RCC 7860 (cell line): Measurements from ENCODE around the gene MAPRE2.

Experiments
- DNase-seq: peaks from one replicate; pipeline ENCODE4 v3.0.0-alpha.2; 2015; ENCODE audit warnings: low spot score
- FAIRE-seq: peaks from 2 replicates; lab custom pipeline; 2012; peaks lifted over from hg19 to GRCh38; lab: Jason Lieb, UNC

MAPRE2 gene

GRCh38 chr18:35174093-35174731 is 133.0 kb downstream of the MAPRE2 start:
- DNase-seq (no peak), FAIRE-seq (no peak)

GRCh38 chr18:35174745-35175144 is 133.5 kb downstream of the MAPRE2 start:
- DNase-seq (no peak), FAIRE-seq (no peak)

- FAIRE-seq (no peak), DNase-seq (no peak)
Observed at GRCh38 chr18:35176925-35177324, 135.7 kb downstream of the MAPRE2 start.

- peak; percentile 77 for FAIRE-seq
- DNase-seq: peak; percentile 64
Observed at GRCh38 chr18:35178260-35178659, 137.0 kb downstream of the MAPRE2 start.

GRCh38 chr18:35179906-35180305 is 138.7 kb downstream of the MAPRE2 start:
- DNase-seq (no peak), FAIRE-seq (no peak)

- FAIRE-seq (no peak), DNase-seq (no peak)
Observed at GRCh38 chr18:35180455-35180854, 139.2 kb downstream of the MAPRE2 start.

- no peak for FAIRE-seq
- no peak for DNase-seq
Observed at GRCh38 chr18:35182151-35182550, 140.9 kb downstream of the MAPRE2 start.

GRCh38 chr18:35183886-35184285 is 142.7 kb downstream of the MAPRE2 start:
- no peak for DNase-seq
- FAIRE-seq: no peak

- FAIRE-seq (no peak), DNase-seq (no peak)
Observed at GRCh38 chr18:35185771-35186170, 144.6 kb downstream of the MAPRE2 start.

GRCh38 chr18:35186291-35187034 is 145.2 kb downstream of the MAPRE2 start:
- no peak for DNase-seq
- no peak for FAIRE-seq

GRCh38 chr18:35189510-35189909 is 148.3 kb downstream of the MAPRE2 start:
- no peak for DNase-seq
- no peak for FAIRE-seq

- no peak for DNase-seq
- FAIRE-seq: no peak
Observed at GRCh38 chr18:35190948-35191697, 149.9 kb downstream of the MAPRE2 start.

- FAIRE-seq (no peak), DNase-seq (no peak)
Observed at GRCh38 chr18:35191698-35192025, 150.4 kb downstream of the MAPRE2 start.

- FAIRE-seq: no peak
Observed at GRCh38 chr18:35192415-35192814, 151.2 kb downstream of the MAPRE2 start.

More at GRCh38 chr18:35192415-35192814, 151.2 kb downstream of the MAPRE2 start:
- no peak for DNase-seq
